Fibroblast of the aortic adventitia (primary cell): ENCODE results near the gene DIABLO. TPM values are rescaled to one million over a fixed set of nuclear protein-coding genes. Genes with fewer than 3 reads are reported as not detected.
A peak's percentile ranks its signal among the peaks of the same experiment; 100 is the strongest.
"Not testable (repeated sequence)": the region's sequence is repeated elsewhere in the genome, so short reads cannot be mapped to it uniquely, and the experiment has no call there.

Experiments
- DNase-seq: peaks from one replicate; pipeline ENCODE4 v3.0.0-alpha.2; 2010; ENCODE audit warnings: low read depth
- H3K4me3 ChIP-seq: 2 replicates; pipeline ENCODE4 v1.5.1; 2011; ENCODE audit warnings: low read depth, mild to moderate bottlenecking, control low read depth, low read length, moderate library complexity
- total RNA-seq: library from RNA; depleted of rRNA; stranded (reverse); fragments of >200 nt; gene quantifications from 2 replicates; pipeline ENCODE4 v1.2.3, GENCODE V29; 2012; ENCODE audit warnings: low replicate concordance
- TF ChIP-seq, protein P1 (sequence below): IDR thresholded peaks from 2 replicates; pipeline ENCODE4 v1.5.1; 2011; ENCODE audit warnings: mild to moderate bottlenecking, low read length, control low read depth, inconsistent platforms; ENCODE audit not compliant: insufficient read depth

The DIABLO gene
- total RNA-seq, 1 donor: 50.0 TPM

DNA sequence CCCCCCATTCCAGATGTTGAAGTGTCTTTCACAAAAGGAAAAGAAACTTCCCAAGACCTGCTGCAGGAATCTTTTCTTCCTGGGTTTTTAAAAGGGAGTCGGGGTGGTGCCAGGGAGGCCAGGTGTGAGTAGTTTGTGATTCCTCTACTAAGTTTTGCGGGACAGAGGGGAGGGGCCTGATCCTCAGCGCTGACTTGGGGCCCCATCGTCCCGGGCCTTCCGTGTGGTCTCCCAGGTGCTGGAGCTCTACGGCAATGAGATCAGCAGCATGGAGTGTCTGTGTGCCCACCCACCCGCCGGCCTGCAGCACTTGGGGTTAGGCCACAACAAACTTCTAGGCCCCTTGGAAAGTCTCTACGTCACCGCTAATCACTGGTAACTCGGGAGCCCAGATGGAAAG lies 38.4 kb downstream of the DIABLO start:
- H3K4me3 ChIP-seq: no peak overlapping the region
- DNase-seq: no peak
- TF ChIP-seq, protein P1, sequence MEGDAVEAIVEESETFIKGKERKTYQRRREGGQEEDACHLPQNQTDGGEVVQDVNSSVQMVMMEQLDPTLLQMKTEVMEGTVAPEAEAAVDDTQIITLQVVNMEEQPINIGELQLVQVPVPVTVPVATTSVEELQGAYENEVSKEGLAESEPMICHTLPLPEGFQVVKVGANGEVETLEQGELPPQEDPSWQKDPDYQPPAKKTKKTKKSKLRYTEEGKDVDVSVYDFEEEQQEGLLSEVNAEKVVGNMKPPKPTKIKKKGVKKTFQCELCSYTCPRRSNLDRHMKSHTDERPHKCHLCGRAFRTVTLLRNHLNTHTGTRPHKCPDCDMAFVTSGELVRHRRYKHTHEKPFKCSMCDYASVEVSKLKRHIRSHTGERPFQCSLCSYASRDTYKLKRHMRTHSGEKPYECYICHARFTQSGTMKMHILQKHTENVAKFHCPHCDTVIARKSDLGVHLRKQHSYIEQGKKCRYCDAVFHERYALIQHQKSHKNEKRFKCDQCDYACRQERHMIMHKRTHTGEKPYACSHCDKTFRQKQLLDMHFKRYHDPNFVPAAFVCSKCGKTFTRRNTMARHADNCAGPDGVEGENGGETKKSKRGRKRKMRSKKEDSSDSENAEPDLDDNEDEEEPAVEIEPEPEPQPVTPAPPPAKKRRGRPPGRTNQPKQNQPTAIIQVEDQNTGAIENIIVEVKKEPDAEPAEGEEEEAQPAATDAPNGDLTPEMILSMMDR: no peak

DNA sequence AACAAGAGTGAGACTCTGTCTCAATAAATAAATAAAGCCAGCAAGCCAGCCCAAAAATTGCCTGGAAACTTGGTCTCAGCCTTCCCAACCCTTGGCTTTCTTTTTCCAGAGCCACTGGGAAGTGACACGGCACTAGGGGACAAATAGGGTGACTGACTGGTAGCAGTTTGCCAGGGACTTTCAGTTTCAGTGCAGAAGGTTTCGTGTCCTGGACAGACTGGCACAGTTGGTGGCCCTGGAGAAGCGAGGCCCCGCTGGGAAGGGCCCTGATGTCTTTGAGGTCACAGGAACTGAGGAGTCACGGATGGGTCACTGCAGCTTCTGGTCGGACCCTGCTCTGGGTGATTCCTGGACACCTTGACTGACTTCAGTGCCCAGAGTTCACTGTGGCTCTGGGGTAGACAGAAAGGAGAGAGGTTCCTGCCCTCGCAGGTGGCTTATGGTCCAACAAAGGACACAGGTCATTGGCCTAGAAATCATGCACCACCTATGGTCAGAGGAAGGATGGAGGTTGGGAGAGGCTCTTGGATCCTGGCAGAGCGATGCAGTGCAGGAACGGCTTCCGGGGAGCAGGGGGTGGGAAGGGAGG lies 40.3 kb downstream of the DIABLO start:
- TF ChIP-seq, protein P1: no peak
- DNase-seq: no peak

DNA sequence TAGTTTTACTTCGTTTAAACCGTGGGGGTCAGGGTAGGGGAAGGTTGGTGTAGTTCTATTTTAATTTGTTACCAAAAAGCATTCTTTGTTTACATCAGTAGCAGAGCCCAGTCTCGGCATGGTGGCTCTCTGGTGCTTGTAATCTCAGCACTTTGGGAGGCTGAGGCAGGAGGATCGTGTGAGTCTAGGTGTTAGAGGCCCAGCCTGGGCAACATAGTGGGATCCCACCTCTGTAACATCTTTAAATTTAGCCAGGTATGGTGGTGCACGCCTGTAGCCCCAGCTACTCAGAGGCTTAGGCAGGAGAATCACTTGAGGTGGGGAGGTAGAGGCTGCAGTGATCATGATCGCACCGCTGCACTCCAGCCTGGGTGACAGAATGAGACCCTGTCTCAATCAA lies 40.8 kb downstream of the DIABLO start:
- TF ChIP-seq, protein P1: no peak
- H3K4me3 ChIP-seq: no peak overlapping the region

More for the DNA sequence above, 40.3 kb downstream of the DIABLO start:
- H3K4me3 ChIP-seq: no peak overlapping the region

DNA sequence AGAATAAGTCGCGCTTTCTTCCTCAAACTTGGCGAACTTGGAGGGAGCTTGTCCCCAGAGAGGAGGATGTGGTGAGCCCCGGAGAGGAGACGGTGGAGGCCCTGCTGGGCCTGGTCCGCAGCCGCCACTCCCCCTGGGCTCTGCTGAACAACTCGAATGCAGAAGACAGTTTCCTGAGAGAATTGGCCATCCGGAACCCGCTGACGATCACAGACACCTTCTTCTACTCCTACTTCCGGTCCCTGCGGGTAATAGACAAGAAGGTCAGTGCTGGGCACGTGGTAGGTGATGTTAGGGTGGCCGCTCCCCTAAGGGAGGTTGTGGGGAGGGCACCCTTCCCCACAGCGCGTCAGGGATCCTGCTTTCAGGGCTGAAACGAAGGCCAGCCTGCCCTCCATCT lies 41.3 kb downstream of the DIABLO start:
- no peak overlapping the region for H3K4me3 ChIP-seq
- TF ChIP-seq, protein P1: no peak
- DNase-seq: no peak

More for the DNA sequence above, 40.8 kb downstream of the DIABLO start:
- DNase-seq: no peak

DNA sequence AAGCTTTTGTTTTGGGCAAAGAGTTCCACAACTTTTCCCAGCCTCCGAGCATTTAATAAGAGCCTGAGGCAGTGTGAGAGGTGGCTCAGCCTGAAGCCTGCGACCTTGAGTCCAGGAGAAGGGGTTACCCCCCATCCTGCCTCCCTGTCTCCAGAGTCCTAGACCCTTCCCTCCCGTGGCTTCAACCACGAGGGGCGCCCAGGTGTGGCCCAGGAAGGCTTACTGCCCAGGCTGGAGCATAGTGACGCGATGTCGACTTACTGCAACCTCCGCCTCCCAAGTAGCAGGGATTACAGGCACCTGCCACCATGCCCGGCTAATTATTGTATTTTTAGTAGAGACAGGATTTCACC lies 42.3 kb downstream of the DIABLO start:
- TF ChIP-seq, protein P1: no peak
- H3K4me3 ChIP-seq: no peak overlapping the region
- DNase-seq: no peak

DNA sequence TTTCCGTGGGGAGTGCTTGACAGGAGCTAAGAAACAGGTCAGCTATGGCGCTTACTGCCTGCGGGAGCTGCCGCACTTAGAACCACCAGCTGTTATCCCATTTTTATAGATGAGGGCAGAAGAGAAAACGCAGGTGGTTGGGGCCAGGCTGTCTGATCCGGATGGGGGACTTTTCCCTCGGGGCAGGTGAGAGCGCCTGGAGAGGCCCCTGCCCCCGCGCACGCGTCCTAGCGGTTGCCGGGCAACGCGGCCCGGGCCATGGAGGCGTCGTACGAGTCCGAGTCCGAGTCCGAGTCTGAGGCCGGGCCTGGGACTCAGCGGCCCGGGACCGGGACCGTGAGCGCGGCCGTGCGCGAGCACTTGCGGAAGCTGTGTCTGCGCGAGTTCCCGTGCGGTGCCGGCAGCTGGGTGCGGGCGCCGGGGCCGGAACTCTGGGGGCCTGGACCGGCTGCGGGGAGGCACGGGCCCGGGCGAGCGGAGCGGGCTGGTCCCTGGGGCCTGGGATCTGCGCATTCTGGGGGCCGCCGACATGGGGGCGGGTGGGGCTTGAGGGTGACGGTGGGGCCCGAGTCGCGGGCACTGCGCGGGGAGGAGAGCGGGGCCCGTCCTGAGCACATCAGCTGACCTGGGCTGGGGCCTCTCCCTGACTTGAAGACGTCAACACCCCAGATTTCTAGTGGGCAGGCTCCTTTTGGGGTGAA lies 42.8 kb downstream of the DIABLO start, which contains the start of gene LRRC43:
TSS of gene LRRC43 (plus strand) at position 237 of the 701 bp plus-strand sequence. CDS start at position 259, 22 bp downstream.
- H3K4me3 ChIP-seq: peak within 1 kb of the TSS; percentile 41
- TF ChIP-seq, protein P1: no peak
- no peak for DNase-seq

DNA sequence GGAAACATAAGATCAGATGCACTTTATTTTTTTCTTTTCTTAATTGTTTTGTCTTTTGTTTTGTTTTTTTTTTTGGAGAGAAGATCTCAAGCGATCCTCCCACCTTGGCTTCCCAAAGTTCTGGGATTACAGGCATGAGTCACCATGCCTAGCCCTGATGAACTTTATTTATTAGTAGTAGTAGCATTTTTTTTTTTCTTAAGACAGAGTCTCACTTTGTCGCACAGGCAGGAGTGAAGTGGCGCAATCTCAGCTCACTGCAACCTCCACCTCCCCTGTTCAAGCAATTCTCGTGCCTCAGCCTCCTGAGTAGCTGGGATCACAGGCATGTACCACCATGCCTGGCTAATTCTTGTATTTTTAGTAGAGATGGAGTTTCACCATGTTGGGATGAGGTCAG lies 49.4 kb downstream of the DIABLO start:
- DNase-seq, H3K4me3 ChIP-seq: not testable (repeated sequence)
